OCI-LY1 (cell line): ENCODE measurements around the gene CD247.

ENCODE experiments used
- H2AFZ ChIP-seq: fragments of 200-600 bp; sonication (generic), shearing (Covaris generic); 2 replicates; pipeline ENCODE4 v1.6.0; 2014; ENCODE audit warnings: antibody characterized with exemption, mild to moderate bottlenecking, low read length
- H3F3A ChIP-seq: fragments of 200-600 bp; sonication (generic), shearing (Covaris generic); 2 replicates; pipeline ENCODE4 v1.6.0; 2014; ENCODE audit warnings: mild to moderate bottlenecking, antibody characterized with exemption, low read length, moderate library complexity; ENCODE audit not compliant: insufficient read depth
- H3K27ac ChIP-seq: fragments of 200-600 bp; sonication (generic); 2 replicates; pipeline ENCODE4 v1.5.1; 2014; ENCODE audit warnings: low read length, mixed run types, mild to moderate bottlenecking, low read depth; ENCODE audit not compliant: poor library complexity, severe bottlenecking
- H3K27me3 ChIP-seq: fragments of 200-600 bp; sonication (generic); 2 replicates; pipeline ENCODE4 v1.6.0; 2014; ENCODE audit warnings: antibody characterized with exemption, mild to moderate bottlenecking, low read length, moderate library complexity; ENCODE audit not compliant: insufficient read depth
- H3K36me3 ChIP-seq: fragments of 200-600 bp; sonication (generic); 2 replicates; pipeline ENCODE4 v1.6.1; 2014; ENCODE audit warnings: mild to moderate bottlenecking, antibody characterized with exemption, low read length, moderate library complexity, mixed read lengths; ENCODE audit not compliant: insufficient read depth
- H3K4me1 ChIP-seq: fragments of 200-600 bp; sonication (generic); 2 replicates; pipeline ENCODE4 v1.5.1; 2014; ENCODE audit warnings: mild to moderate bottlenecking, low read length, moderate library complexity; ENCODE audit not compliant: insufficient read depth, severe bottlenecking
- H3K4me2 ChIP-seq: fragments of 200-600 bp; sonication (generic), shearing (Covaris generic); 2 replicates; pipeline ENCODE4 v1.6.1; 2014; ENCODE audit warnings: low read length
- H3K4me3 ChIP-seq: fragments of 200-600 bp; sonication (generic); 2 replicates; pipeline ENCODE4 v1.5.1; 2014; ENCODE audit warnings: low read length, low read depth, mild to moderate bottlenecking, mixed read lengths; ENCODE audit not compliant: poor library complexity, severe bottlenecking
- H3K79me2 ChIP-seq: fragments of 200-600 bp; shearing (Covaris generic); 2 replicates; pipeline ENCODE4 v1.6.1; 2016; ENCODE audit warnings: mixed run types, low read length, mixed read lengths; ENCODE audit not compliant: insufficient read depth
- H3K9ac ChIP-seq: fragments of 200-600 bp; sonication (generic), shearing (Covaris generic); 2 replicates; pipeline ENCODE4 v1.6.1; 2014; ENCODE audit warnings: mild to moderate bottlenecking, low read length, mixed read lengths
- H3K9me2 ChIP-seq: fragments of 200-600 bp; sonication (generic), shearing (Covaris generic); 2 replicates; pipeline ENCODE4 v1.6.1; 2014; ENCODE audit warnings: low read depth, mild to moderate bottlenecking, low read length, mixed read lengths
- H3K9me3 ChIP-seq: fragments of 200-600 bp; shearing (Covaris generic); 2 replicates; pipeline ENCODE4 v1.6.1; 2014; ENCODE audit warnings: low read length, mixed read lengths
- H4K20me1 ChIP-seq: fragments of 200-600 bp; sonication (generic), shearing (Covaris generic); 2 replicates; pipeline ENCODE4 v1.6.0; 2016; ENCODE audit warnings: mild to moderate bottlenecking, low read length; ENCODE audit not compliant: insufficient read depth
- CTCF ChIP-seq: fragments of 200-600 bp; sonication (generic), shearing (Covaris generic); IDR thresholded peaks from 2 replicates; pipeline ENCODE4 v1.5.1; 2017; ENCODE audit warnings: mild to moderate bottlenecking, antibody characterized with exemption, low read length, moderate library complexity, mixed read lengths
- EZH2 ChIP-seq: fragments of 200-600 bp; sonication (generic), shearing (Covaris generic); IDR thresholded peaks from 2 replicates; pipeline ENCODE4 v1.8.0; 2017; ENCODE audit warnings: borderline replicate concordance, mixed run types, mild to moderate bottlenecking, antibody characterized with exemption, low read length, moderate library complexity, mixed read lengths

The CD247 gene

GRCh38 chr1:167517535-167518330 is 596 bp downstream of the CD247 start:
- Histone ChIP-seq H3K4me2 (peak overlapping the region; percentile 37), H3K4me1 (peaks cover 37% of the 10 kb centered on the region), H3K36me3 (no peaks in the 10 kb centered on the region), H2AFZ (peak overlapping the region; percentile 89), H3K9me3 (0 out of 2 replicates have a peak, but pooled peaks cover 5% of the 10 kb centered on the region), H3K79me2 (no peaks in the 10 kb centered on the region), H3F3A (no peaks in the 10 kb centered on the region), H3K9me2 (no peaks in the 10 kb centered on the region), H3K27me3 (no peaks in the 10 kb centered on the region), H3K9ac (peak overlapping the region; percentile 39), H3K27ac (peak overlapping the region; percentile 64), H3K4me3 (peak overlapping the region; percentile 35), H4K20me1 (no peaks in the 10 kb centered on the region)
- no peak for TF ChIP-seq CTCF
- no peak for TF ChIP-seq EZH2

- peak overlapping the region; percentile 89 for H2AFZ ChIP-seq
Observed at GRCh38 chr1:167516404-167517388, 1.6 kb downstream of the CD247 start.

More at GRCh38 chr1:167516404-167517388, 1.6 kb downstream of the CD247 start:
- Histone ChIP-seq H3K36me3 (no peaks in the 10 kb centered on the region), H3K9ac (peak overlapping the region; percentile 39), H3F3A (no peaks in the 10 kb centered on the region), H3K27me3 (no peaks in the 10 kb centered on the region), H3K9me2 (no peaks in the 10 kb centered on the region), H3K79me2 (no peaks in the 10 kb centered on the region), H3K9me3 (no peaks in the 10 kb centered on the region), H3K4me2 (peak overlapping the region; percentile 37), H3K4me1 (peaks cover 47% of the 10 kb centered on the region), H3K27ac (peak overlapping the region; percentile 64), H4K20me1 (no peaks in the 10 kb centered on the region), H3K4me3 (peak overlapping the region; percentile 5)
- TF ChIP-seq CTCF (no peak), EZH2 (no peak)
